Fibroblast of skin of right biceps (primary cell): ENCODE measurements around the gene FOXK1.

Experiments used
- DNase-seq: peaks from one replicate; pipeline ENCODE4 v3.0.0-alpha.2; 2013

FOXK1 gene

GRCh38 chr7:4699841-4700240 lies 17.7 kb downstream of the FOXK1 start:
- no peak for DNase-seq

DNA sequence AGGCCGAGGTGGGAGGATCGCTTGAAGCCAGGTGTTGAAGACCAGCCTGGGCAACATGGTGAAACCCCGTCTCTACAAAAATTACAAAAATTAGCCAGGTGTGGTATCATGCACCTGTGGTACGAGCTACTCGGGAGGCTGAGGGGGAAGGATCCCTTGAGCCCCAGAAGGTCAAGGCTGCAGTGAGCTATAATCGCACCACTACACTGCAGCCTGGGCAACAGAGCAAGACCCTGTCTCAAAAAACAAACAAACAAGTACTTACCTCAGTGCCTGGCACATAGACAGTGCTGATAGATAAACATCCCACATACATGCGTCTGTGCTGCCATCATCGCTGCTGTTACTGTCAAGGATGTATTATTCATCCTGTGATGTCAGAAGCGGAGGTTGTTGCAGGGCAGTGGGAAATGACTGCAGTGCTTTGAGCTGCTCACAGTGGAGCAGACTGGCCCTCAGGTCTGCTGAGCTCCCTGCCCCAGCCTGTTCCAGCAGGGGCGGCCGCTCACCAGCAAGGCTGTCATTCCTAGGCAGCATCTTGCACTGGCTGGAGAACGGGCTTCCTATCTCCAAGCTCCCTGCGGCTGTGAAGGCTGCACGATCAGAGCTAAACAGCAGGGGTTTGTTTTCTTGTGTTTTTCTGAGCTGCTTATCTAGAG lies 18.6 kb downstream of the FOXK1 start:
- peak; percentile 77 for DNase-seq

DNA sequence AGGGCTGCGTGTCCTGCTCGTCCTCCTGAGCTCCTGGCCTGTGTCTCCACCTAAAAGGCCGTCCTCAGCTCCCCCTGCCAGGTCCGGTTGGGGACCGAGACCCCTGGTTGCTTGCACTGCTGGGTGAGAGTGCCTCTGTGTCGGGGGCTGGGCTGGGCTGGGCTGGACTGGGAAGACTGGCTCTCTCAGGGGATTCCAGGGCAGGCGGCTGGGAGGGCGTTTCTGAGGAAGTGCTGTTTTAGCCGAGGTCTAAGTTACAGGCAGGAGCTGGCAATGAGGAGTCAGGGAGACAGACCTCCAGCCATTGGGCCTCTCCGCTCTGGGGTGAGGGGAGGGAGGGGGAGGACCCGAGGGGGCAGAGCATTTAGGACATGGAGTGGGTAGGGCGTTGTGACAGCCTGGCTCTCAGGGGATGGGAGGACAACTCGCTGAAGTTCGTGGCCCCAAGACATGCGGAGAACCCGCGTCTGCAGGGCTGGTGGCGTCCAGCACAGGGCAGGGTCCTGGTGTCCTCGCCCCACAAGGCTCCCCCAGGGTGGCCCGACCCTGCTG lies 20.9 kb downstream of the FOXK1 start:
- peak; percentile 26 for DNase-seq

GRCh38 chr7:4703532-4703931 lies 21.4 kb downstream of the FOXK1 start:
- no peak for DNase-seq

DNA sequence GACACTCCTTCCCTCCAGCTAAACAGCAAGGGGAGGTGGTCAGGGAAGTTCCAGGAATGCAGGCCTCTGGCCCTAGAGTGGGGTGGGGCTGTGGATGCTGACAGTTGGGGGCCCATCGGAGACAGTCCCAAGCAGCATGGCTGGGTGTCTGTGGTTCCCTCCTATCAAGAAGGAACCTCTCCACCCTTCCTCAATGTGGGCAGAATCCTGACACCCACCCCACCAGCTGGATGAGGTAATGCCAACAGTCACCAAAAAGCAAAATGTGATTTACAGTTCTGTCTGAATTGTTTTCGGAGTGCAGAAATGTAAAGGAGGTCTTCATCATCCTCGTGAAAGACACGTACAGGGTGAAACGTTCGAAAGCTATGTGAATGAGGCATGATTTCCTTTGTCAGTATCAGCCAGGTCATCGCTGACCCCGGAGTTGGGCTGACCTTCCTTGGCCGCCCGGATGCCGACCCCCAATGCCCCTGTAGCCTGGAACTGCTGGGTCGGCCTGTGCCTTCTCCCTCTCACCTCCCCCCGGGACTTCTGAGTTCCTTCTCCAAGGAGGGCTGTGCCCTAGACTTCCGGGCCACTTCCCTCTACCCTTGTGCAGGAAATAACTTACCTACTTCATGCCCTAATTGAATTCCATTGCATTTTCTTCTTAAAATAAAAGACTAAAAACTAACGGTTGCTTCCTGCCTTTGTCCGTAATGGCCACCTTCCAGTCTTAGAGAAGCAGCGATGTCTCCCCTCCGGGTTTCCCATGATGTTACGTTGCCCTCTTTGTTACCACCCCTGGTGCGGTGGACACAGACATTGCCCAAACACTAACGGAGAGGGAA lies 24.5 kb downstream of the FOXK1 start:
- DNase-seq = peak; percentile 57

GRCh38 chr7:4707217-4707741 lies 25.2 kb downstream of the FOXK1 start:
- no peak for DNase-seq

DNA sequence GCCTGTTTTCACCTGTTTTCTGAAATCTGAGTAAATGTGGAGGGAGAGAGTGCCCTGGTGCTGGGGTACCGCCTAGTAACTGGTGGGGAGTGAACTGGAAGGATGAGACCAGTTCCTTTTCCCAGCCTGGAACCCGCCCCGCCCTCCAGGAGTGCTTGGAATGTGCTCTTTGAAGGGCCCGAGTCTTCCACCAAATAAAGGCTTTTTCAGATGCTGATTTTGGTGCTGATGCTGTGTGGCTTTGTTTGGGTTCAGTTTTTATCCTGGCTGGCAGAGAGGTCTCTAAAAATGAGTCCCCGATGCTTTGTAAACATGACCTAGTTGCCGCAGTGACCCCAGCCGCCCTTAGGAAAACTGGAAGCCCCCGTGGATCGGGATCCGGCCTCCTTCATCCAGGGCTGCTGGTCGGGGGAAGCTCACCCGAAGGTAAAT lies 25.9 kb downstream of the FOXK1 start:
- no peak for DNase-seq

DNA sequence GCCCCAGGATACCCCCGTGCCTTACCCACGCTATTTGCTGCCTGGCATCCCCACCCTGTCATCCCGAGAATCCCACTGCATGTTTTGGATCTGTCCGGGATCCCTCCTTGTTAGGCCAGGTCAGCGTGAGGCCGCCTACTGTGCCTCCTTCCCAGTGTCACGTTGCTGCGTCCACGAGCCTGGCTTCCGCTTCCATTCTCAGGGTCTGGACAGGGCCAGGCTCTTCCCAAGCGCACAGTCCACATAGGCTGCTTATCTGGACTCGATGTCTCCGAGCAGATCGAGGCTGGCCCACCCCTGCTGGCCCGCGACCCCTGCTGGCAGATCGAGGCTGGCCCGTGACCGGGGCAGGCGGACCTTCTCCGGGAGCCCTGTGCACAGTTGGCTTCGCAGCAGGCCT lies 27.1 kb downstream of the FOXK1 start:
- no peak for DNase-seq

DNA sequence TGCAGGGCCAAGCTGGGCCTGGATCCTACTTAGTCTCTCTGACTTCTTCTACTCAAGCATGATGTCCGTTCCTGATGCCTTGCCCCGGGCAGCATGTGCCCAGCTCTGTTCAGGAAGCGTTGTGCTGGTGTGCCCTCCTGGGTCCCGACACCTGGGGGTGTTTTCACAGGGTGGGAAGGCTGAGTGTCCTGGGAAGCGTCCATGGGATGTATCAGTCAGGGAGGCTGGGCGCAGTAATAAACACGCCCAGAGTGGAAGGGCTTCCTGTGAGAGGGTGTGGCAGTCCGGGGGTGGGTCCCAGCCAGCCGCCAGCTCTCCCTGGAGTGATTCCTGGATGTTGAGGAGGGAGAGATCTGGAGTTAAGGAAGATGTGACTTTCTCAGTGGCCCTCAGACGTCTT lies 29.0 kb downstream of the FOXK1 start:
- DNase-seq = no peak

GRCh38 chr7:4711634-4712033 lies 29.5 kb downstream of the FOXK1 start:
- no peak for DNase-seq

DNA sequence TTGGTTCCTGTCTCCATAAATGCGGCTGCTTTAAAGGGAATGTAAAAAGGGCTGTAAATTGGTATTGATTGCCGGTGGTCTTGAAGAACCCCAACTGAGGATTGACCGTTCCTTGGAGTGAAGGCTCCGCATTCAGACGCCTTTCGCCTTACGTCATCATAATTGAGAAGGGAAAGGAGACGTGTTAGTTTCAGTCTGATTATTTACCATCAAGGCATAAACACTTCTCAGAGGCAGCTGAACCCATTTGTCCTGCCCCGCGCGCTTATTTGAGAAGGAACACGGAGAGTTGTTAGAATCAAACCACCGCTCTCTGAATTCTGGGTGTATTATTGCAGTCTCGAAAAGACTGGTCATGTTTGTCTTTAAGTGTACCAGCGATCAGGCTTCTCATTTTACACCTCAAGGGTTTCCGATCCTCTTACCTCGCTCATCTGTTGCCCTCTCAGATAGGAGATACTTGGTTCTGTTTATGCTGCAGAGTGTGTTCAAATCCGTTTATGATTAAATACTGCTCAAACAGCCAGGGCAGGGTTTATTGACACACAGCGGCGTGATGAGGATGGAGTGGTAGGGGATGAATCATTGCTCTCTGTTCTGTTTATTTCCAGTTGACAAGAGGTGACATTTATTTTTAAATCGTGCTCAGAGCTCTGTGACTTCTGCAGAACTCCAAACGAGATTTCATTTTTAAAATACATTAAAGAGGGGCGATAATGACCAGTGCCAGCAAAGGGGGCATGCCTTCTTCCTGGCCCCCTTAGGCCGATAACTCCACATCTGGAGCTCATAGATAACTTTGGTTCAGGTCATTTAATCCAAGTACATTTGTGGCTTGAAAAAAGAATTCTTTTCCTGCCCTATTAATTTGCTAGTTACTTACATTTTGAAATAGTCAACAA lies 30.4 kb downstream of the FOXK1 start:
- DNase-seq = peak; percentile 34

- DNase-seq = peak; percentile 21
These were observed 31.2 kb downstream of the FOXK1 start for GRCh38 chr7:4713183-4713784.

- no peak for DNase-seq
These were observed 32.1 kb downstream of the FOXK1 start for GRCh38 chr7:4714161-4714700.

GRCh38 chr7:4714767-4715409 lies 32.8 kb downstream of the FOXK1 start:
- no peak for DNase-seq

- peak; percentile 58 for DNase-seq
These were observed 33.3 kb downstream of the FOXK1 start for GRCh38 chr7:4715410-4715776.

DNA sequence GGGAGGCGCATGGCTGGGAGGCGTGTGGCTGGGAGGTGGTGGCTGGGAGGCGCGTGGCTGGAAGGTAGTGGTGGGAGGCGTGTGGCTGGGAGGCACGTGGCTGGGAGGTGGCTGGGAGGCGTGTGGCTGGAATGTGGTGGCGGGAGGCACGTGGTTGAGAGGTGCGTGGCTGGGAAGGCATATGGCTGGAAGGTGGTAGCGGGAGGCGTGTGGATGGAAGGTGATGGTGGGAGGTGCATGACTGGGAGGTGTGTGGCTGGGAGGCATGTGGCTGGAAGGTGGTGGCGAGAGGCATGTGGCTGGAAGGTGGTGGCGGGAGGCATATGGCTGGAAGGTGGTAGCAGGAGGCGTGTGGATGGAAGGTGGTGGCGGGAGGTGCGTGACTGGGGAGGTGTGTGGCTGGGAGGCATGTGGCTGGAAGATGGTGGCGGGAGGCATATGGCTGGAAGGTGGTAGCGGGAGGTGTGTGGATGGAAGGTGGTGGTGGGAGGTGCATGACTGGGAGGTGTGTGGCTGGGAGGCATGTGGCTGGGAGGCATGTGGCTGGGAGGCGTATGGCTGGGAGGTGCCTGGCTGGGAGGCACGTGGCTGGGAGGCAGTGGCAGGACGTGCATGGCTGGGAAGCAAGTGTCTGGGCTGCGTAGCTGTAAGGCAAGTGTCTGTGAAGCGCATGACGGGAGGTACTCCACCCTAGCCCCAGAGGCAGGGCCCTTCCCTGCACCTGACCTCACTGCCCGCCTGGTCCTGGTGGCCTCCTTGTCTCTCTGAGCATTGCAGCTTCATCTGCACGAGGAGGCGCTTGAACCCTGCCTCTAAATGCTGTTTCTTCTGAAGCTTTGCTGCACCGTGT lies 35.1 kb downstream of the FOXK1 start:
- no peak for DNase-seq

DNA sequence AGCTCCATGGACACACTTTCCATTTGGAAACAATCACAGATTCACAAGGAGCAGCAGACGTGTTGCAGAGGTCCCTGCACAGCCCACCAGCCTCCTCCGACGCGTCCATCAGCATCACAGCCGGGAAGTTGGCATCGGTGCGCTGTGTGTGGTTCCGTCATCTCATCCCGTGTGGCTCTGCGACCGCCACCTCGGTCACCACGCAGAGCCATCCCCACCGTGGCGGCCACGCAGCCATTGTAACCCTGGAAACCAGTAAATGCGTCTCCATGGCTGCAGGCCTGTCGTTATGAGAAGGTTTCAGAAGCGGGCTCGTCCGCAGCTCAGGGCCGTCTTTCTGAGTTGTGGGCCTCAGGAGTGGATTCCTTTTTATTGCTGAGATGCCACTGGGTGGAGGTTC lies 36.0 kb downstream of the FOXK1 start:
- DNase-seq = no peak

- DNase-seq = no peak
These were observed 38.1 kb downstream of the FOXK1 start for GRCh38 chr7:4720225-4720624.

DNA sequence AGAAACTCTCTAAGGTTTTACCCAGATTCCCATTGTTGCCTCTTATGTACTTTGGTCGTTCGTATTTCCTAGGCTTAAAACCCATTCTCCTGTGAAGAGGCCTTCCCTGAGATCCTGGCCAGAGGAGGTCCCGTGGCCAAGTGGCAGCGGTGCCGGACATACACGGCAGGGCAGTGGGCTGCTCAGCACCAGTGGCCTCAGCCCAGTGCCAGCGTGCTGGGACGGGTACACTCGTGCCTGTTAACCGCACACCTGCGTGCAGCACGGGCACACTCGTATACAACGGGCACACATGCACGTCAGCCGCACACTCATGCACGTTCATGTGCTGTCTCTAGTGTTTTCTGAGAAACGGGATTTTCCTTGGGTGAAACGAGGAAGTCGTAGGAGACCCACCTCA lies 40.2 kb downstream of the FOXK1 start:
- DNase-seq = no peak

- no peak for DNase-seq
These were observed 41.0 kb downstream of the FOXK1 start for GRCh38 chr7:4722960-4723630.
